ENCODE measurements around the gene SLFN14. TPM values are rescaled to one million over a fixed set of nuclear protein-coding genes. Genes with fewer than 3 reads are reported as not detected.
"Not testable (repeated sequence)": the region's sequence is repeated elsewhere in the genome, so short reads cannot be mapped to it uniquely, and the experiment has no call there.

SLFN14 gene
- under 0.01 TPM in 1 of 2 replicates, not detected in the other for total RNA-seq

- DNase-seq (ENCODE audit: low read depth in 2 of 2), result no peak
These were observed at the start of gene SLFN14 for GRCh38 chr17:35560703-35561102. TSS of gene SLFN14 (minus strand) at chr17:35560819. CDS start at chr17:35558062, 2,757 bp downstream.

DNA sequence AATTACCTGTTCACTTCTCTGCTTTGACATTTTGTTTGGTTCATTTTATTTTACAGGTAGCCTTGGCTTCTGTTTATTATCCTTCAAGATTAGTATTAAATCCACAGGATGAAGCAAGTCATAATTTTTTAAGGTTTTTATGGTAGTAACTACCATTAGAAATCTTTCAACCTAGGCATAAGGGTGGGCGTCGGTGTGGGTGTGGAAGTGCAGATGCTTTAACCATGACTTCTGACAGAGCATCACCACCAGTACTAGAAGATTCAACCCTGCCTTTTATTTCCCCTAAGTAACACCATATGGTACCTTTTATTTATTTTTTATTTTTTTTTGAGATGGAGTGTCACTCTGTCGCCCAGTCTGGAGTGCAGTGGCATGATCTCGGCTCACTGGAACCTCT, 49.2 kb upstream of the SLFN14 start:
- no peak for DNase-seq (ENCODE audit: low read depth in 2 of 2)

GRCh38 chr17:35607239-35607847, 46.7 kb upstream of the SLFN14 start:
- no peak for DNase-seq (ENCODE audit: low read depth in 2 of 2)

- DNase-seq (ENCODE audit: low read depth in 2 of 2), result no peak
These were observed 45.1 kb upstream of the SLFN14 start for GRCh38 chr17:35605678-35606077.

DNA sequence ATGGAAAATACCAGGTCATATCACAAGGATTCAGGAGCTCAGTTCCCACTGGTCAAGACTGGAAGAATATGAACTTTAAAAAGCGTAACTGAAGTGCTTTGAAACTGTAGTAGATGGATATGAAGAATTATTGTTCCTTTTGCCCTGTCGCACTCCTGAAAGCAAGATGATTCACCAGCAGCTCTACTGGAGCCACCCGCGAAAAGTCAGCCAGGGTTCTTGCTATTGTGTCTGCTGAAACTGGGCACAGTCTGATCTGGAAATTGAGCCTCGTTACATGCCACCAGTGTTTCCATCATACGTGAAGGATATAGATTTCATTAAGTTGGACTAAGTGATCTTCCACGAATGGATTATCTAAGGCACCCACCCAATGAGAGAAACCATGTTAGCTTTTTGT, 43.1 kb upstream of the SLFN14 start:
- DNase-seq (ENCODE audit: low read depth in 2 of 2), result no peak

GRCh38 chr17:35597604-35598003, 37.0 kb upstream of the SLFN14 start:
- no peak for DNase-seq (ENCODE audit: low read depth in 2 of 2)

DNA sequence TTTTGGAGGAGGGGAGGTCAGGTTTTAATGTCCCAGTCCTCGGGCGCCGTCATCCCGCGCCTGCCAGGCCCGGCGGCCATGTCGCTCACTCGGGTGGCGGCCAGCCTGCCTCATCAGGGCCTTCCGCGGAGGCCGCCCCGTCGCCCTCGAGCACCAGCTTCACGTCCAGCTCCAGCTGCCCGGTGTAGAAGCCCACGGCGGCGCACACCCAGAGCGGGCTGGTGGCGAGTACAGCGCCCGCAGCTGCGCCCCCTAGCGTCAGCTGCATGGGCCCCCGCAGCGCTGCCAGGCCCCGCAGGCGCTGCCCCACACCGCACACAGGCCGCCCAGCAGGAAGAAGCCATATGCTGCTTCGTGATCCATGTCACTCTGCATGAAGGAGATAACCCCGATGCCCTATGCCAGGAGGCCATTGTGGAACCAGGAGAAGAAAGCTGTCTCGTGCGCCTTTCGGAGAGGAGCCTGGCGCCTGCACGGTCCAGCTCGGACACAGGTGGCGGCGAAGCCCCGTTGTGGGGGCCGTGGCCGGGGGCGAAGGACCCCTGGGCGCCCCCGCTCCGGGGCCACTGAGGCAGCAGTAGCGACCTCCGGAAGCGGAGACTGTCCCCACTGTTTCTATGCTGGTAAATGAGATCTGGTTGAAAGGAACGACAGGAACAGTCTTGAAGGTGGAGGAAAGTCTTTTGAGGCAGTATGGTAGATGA, 36.1 kb upstream of the SLFN14 start:
- DNase-seq (ENCODE audit: low read depth in 2 of 2), result no peak

DNA sequence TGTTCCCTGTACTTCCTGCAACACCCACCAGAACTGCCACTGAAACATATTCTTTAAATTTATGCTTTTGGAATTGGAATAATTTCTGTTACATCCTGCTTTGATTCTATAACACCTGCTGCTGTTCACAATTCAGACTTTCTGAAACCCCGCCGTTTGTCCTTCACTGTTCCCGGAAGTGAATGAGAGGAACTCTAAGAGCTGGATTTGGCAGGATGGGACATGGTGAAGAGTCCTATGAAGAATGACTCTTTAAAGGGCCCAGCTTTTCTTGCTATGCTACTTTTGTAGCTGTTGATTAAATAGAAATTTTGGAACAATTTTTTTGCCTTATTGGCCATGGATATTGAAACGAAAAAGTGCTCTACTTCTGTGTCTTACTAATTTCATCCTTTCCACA, 35.5 kb upstream of the SLFN14 start:
- DNase-seq (ENCODE audit: low read depth in 2 of 2), result no peak

GRCh38 chr17:35588196-35588920, 27.7 kb upstream of the SLFN14 start:
- peak in 1 of 2 donors; percentile 58 for DNase-seq (ENCODE audit: low read depth in 2 of 2)

- peak; percentile 96 to 98 for DNase-seq (ENCODE audit: low read depth in 2 of 2)
These were observed 26.7 kb upstream of the SLFN14 start, which contains the start of gene AP2B1 for GRCh38 chr17:35587074-35587961. TSS of gene AP2B1 (plus strand) at chr17:35587322. CDS start at chr17:35594031, 6,709 bp downstream.

GRCh38 chr17:35586569-35587073, 26.0 kb upstream of the SLFN14 start:
- no peak for DNase-seq (ENCODE audit: low read depth in 2 of 2)

- DNase-seq (ENCODE audit: low read depth in 2 of 2), result no peak
These were observed 23.4 kb upstream of the SLFN14 start for GRCh38 chr17:35584061-35584460.

DNA sequence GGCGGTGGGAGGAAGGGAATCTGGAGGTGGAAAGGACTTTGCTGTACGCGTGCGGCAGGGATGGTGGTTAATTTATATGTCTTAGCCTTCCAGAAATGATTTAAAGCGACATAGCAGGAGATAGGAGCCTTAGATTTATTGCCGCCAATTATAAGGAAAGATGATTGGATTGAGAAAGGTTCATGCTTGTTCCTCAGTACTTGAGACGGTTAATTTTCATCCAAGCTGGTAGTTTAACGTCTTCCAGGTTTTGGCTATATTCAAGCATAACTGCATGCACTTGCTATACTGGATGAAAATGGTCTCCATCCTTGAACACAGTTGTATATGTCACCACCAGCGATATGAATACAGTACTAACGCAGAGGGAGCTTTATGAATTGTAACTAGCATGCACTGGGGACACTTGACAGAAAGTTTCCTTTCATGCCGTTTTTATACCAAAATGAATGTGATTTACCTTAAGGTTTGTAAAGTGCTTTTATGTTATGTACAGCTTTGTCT, 18.4 kb upstream of the SLFN14 start:
- no peak for DNase-seq (ENCODE audit: low read depth in 2 of 2)

DNA sequence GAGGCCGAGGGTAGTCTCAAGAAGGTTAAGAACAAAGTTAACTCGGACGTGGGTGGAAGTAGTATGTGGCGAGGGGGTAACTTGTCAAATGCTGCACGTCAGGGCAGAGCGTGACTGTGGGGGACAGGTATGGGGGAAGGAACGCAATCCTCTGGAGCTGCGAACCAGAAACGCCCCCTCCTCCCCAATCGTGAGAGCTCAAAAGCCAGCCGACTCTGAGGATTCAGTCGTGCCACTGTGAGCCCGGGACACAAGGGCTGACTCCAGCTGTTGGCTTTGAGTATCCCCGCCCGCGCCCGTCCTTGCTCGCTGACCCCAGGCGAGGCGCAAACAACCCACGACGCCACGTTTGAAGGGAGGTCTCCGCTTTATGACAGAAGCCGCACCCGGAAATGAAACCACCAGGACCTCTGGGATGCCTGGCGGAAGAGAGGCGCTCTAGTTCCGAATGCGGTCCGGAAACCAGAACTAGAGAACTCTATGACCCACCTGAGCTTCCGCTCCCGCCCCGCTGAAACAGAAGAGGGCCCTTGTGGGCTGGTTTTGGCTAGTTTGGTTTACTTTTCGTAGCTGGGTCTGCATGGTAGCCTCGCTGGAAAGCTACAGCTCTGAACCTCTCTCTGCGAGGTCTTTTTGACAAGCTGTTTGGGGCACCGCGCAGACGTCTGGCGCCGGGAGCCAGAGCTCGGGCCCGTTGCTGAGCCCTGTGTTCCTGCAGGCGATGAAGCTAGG, 17.7 kb upstream of the SLFN14 start, which contains the start of gene PEX12:
TSS of gene PEX12 (minus strand) at position 375 of the 732 bp plus-strand sequence. CDS start 550 bp downstream, outside the sequence.
- DNase-seq (ENCODE audit: low read depth in 2 of 2), result peak; percentile 82 to 93

DNA sequence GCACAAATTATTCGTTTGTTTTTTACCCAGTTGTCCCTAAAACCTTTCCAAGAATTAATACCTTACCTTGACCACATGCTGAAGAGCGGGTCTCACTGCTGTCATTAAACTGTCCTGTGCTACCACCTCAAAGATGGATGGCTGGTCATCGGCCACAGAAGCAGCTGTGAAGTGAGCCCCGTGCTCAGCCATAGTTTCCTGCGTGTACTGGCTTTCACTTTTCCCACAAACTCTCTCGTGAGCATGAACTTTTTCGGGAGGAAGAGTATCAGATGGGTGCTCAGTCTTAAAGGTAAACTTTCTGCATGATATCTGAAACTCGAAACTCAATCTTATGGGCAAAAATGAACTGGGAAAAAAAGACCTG, 17.2 kb upstream of the SLFN14 start:
- peak; percentile 9 to 29 for DNase-seq (ENCODE audit: low read depth in 2 of 2)

GRCh38 chr17:35575759-35576158, 15.1 kb upstream of the SLFN14 start:
- no peak for DNase-seq (ENCODE audit: low read depth in 2 of 2)

DNA sequence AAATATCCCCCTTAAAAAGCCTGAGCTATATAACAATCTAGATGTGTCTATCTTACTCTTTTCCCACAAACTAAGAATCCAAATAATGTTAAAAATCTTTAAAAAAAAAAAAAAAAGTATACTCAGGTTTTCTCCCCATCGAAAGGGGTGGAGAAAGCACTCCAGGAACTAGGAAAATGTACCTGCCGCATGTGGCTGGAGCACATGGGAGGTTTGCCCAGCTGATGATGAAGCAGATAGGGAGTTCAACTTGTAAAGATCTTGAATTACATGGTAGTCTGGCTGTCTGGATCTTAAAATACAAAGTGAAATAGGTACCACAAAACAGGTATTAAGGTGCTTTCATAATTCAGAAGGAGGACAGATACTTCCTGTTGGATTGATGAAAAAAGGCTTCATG, 8.8 kb upstream of the SLFN14 start:
- DNase-seq (ENCODE audit: low read depth in 2 of 2), result no peak

DNA sequence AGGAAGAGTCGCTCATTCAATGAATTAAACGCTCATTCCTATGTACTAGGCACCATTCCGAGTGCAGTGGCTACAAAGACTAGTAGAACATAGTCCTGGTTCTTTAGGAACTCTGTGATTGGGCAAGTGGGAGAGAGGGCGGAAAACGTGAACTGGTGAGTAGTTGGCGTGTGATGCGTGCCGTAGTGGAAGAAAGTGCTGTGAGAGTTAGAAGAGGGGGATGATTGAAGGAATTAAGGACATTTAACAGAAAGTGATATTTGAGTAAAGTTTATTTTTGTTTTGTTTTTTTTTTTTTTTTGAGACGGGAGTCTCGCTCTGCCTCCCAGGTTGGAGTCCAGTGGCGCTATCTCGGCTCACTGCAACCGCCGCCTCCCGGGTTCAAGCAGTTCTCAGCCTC, 7.9 kb upstream of the SLFN14 start:
- DNase-seq (ENCODE audit: low read depth in 2 of 2), result peak; percentile 12 to 68

GRCh38 chr17:35566968-35567367, 6.3 kb upstream of the SLFN14 start:
- DNase-seq (ENCODE audit: low read depth in 2 of 2), result no peak

DNA sequence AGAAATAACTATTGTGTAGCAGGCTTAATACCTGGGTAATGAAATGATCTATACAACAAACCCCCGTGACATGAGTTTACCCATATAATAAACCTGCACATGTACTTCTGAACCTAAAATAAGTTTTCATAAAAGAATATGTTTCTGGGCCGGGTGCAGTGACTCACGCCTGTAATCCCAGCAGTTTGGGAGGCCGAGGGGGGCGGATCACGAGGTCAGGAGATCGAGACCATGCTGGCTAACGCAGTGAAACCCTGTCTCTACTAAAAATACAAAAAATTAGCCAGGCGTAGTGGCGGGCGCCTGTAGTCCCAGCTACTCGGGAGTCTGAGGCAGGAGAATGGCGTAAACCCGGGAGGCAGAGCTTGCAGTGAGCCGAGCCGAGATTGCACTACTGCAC, 2.6 kb upstream of the SLFN14 start:
- not testable (repeated sequence) for DNase-seq (ENCODE audit: low read depth in 2 of 2)
